Chondrocyte (in vitro differentiated cells): ENCODE measurements around the gene OSBPL5. TPM values are rescaled to one million over a fixed set of nuclear protein-coding genes. Genes with fewer than 3 reads are reported as not detected.

Experiments used
- DNase-seq: peaks from one replicate; pipeline ENCODE4 v3.0.0; 2021; ENCODE audit warnings: mixed read lengths, low spot score
- H3K27ac Mint-ChIP-seq: one replicate; pipeline ENCODE4 v1.8.0; 2021; ENCODE audit warnings: mild to moderate bottlenecking, moderate library complexity, mixed read lengths; ENCODE audit not compliant: unreplicated experiment
- H3K27me3 Mint-ChIP-seq: 2 replicates; pipeline ENCODE4 v1.8.0; 2021; ENCODE audit warnings: low read depth, mixed read lengths
- H3K36me3 Mint-ChIP-seq: 2 replicates; pipeline ENCODE4 v1.8.0; 2021; ENCODE audit warnings: low read depth, mixed read lengths
- H3K4me1 Mint-ChIP-seq: 2 replicates; pipeline ENCODE4 v1.8.0; 2021; ENCODE audit warnings: low read depth, mild to moderate bottlenecking, mixed read lengths
- H3K4me3 Mint-ChIP-seq: one replicate; pipeline ENCODE4 v1.8.0; 2021; ENCODE audit warnings: mild to moderate bottlenecking, moderate library complexity, mixed read lengths; ENCODE audit not compliant: unreplicated experiment
- H3K9me3 Mint-ChIP-seq: 2 replicates; pipeline ENCODE4 v1.8.0; 2021; ENCODE audit warnings: low read depth, mixed read lengths
- CTCF ChIP-seq: fragments of 200-600 bp; sonication (generic); IDR thresholded peaks from 2 replicates; pipeline ENCODE4 v1.5.0; 2021; ENCODE audit warnings: antibody characterized with exemption, mild to moderate bottlenecking, moderate library complexity
- total RNA-seq: library from RNA; stranded (reverse); gene quantifications from 3 replicates; pipeline ENCODE4 v1.2.1, GENCODE V29; 2021

Gene OSBPL5
- total RNA-seq, 1 donor from 2014 or later: 43.9 TPM

DNA sequence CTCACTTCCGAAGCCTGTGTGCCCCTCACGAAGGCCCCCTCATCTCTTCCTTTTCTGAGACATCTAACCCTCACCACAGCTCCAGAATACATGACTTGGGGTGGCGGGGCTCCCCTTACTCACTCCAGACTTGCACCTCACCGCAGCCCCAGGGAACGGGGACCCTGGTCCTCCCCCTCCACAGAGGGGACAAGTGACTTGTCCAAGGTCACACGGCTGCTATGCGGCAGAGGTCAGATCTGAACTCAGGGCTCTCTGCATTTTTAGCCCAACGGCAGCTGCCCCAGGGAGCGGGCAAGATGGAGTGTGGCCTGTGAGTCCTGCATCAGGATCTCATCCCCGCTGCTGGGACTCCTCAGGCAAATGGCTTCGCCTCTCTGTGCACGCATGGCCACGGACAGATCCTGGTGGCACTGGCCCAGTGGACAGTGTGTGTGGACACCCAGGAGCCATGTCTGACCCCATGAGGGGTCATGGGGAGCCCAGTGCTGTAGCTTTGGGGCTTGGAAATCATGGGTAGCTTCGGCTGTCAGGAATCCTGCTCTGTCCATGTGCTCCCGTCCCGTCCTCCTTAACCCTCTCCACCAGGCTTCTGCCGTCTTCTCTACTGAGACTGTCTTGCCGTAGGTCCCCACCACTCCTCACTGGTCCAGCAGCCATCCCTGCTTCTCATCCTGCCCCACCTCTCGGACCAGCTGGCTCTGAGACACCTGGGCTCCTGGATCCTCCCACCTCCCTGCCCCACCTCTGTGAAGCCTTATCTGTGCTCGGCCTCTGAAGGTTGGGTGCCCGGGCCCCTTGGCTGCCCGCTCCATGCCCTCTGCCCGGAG, 59.9 kb downstream of the OSBPL5 start:
- Mint-ChIP-seq H3K27me3 (no peaks in the 10 kb centered on the region), H3K4me3 (no peak overlapping the region), H3K27ac (no peak overlapping the region), H3K9me3 (no peaks in the 10 kb centered on the region), H3K4me1 (no peaks in the 10 kb centered on the region), H3K36me3 (peaks cover 13% of the 10 kb centered on the region)
- no peak for TF ChIP-seq CTCF
- DNase-seq: no peak

DNA sequence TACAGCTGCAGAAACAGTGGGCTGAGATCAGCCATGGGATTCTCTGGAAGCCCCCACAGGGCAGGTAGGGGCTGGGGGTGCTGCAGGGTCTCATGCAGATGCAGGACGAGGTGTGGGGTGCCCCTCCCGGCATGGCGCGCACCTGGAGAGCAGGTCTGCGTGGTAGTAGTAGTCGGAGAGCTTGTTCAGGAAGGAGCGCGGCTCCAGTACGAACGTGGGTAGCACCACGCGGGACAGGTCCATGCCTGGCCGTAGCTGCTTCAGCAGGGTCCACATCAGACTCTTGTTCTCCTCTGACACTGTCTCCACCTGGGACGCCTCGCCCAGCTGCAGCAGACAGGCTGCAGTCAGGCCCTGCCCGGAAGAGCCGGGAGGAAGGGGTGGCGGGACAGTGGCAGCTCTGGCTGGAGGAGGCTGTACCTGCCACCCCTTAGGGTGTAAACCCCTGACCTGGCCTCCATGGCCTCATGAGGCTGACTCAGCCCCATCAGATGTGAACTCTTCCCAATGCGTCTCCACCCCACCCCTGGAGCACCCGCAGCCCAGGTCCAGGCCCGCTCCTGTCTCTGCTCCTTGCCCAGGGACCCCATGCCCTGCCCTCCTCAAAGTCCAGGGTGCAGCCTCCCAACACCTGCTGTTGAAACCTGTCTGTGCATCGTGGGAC, 60.9 kb downstream of the OSBPL5 start:
- Mint-ChIP-seq H3K9me3 (no peaks in the 10 kb centered on the region), H3K4me1 (no peaks in the 10 kb centered on the region), H3K27ac (no peak overlapping the region), H3K36me3 (peaks cover 15% of the 10 kb centered on the region), H3K27me3 (no peaks in the 10 kb centered on the region), H3K4me3 (no peak overlapping the region)
- peak; percentile 89 for DNase-seq
- TF ChIP-seq CTCF: no peak

- TF ChIP-seq CTCF: no peak
- peak; percentile 66 for DNase-seq
- peaks cover 16% of the 10 kb centered on the region for H3K36me3 Mint-ChIP-seq
Measured at GRCh38 chr11:3103076-3103475, 62.0 kb downstream of the OSBPL5 start.

GRCh38 chr11:3102641-3102921, 62.5 kb downstream of the OSBPL5 start:
- H3K27me3 Mint-ChIP-seq: no peaks in the 10 kb centered on the region
- H3K4me1 Mint-ChIP-seq: no peaks in the 10 kb centered on the region
- H3K36me3 Mint-ChIP-seq: peaks cover 17% of the 10 kb centered on the region
- no peak for TF ChIP-seq CTCF
- no peak overlapping the region for H3K27ac Mint-ChIP-seq
- no peak for DNase-seq
- H3K9me3 Mint-ChIP-seq: no peaks in the 10 kb centered on the region
- no peak overlapping the region for H3K4me3 Mint-ChIP-seq

More at GRCh38 chr11:3103076-3103475, 62.0 kb downstream of the OSBPL5 start:
- Mint-ChIP-seq H3K27ac (no peak overlapping the region), H3K4me1 (no peaks in the 10 kb centered on the region), H3K4me3 (no peak overlapping the region), H3K27me3 (no peaks in the 10 kb centered on the region), H3K9me3 (no peaks in the 10 kb centered on the region)

DNA sequence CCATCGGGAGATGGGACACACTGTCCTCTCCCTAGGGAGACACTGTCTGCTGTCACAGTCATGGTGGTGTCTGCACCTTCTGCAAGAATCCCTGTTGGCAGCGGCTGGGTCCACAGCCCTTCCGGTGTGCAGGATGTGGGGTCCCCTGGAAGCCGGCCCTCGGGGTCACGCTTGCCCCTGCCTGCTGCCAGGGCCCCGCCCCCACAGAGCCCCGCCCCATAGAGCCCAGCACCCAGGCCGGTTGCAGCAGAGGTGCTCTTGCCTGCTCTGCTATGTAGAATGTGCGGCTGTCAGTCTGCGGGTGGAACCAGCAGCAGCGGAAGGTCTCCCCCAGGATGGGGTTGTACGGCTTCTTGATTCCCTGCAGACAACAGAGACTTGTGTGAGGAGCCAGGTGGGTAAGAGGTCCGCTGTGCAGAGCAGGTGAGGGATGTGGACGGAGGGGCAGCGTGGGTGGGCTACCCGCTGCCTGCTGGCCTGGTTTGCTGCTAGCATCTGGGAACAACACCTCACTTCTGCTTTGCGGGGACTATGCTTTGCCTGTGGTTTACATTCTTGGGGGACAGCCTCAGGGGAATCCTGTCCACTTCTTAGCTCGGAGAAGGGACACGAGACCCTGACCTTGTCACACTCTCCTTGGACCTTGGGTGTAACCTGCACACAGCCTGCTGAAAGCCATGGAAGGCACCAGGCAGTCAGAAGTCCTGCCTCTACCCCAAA, 63.0 kb downstream of the OSBPL5 start:
- Mint-ChIP-seq H3K9me3 (no peaks in the 10 kb centered on the region), H3K27ac (no peak overlapping the region), H3K27me3 (no peaks in the 10 kb centered on the region), H3K4me3 (no peak overlapping the region), H3K36me3 (peaks cover 13% of the 10 kb centered on the region), H3K4me1 (no peaks in the 10 kb centered on the region)
- DNase-seq: peak; percentile 88
- no peak for TF ChIP-seq CTCF
